Fibroblast of upper back skin (primary cell): Measurements from ENCODE around the gene PTPRB.

ENCODE experiments used
- DNase-seq: peaks from one replicate; pipeline ENCODE4 v3.0.0-alpha.2; 2013

PTPRB gene

DNA sequence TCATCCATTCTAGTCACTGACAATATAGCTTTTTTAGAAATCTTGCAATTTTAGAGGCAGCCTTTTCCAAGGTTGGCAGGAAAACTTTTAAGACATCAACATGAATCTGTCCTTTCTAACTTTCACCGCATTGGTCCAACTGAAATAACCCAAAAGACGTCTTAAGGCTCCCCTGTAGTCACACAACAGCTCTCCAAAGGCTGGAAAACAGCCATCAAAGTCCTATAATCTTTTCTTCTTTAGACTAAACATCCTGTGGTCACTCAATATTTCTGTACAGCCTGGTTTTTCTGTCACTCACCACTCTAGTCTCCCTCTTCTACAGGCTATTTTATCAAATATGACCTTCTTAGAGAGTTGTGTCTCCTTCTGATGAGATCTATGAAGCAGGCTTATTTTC lies 4.5 kb upstream of the PTPRB start:
- DNase-seq, result no peak

- no peak for DNase-seq
Observed at GRCh38 chr12:70640901-70641300, 3.7 kb upstream of the PTPRB start.

DNA sequence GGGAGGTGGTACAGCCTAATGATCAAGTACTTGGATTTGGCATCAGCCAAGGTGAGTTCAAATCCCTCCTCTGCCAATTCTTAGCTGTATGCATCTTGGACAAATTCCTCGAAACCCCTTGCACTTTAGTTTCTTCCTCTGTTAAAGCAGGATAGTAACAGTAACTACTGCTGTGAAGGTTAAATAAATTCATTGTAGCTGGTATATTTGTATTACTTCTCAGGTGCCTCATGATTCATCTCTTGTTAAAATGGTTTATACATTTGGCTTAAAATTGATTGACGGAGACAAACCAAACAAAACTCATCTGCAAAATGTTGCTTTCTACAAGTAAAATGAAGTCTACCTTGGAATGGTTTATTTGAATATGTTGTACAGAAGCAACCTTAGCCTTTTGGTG lies 2.3 kb upstream of the PTPRB start:
- DNase-seq, result no peak

- DNase-seq, result peak; percentile 65
Observed at GRCh38 chr12:70638639-70639360, 1.6 kb upstream of the PTPRB start.

- DNase-seq, result no peak
Observed at GRCh38 chr12:70635755-70636154, 1.5 kb downstream of the PTPRB start.

DNA sequence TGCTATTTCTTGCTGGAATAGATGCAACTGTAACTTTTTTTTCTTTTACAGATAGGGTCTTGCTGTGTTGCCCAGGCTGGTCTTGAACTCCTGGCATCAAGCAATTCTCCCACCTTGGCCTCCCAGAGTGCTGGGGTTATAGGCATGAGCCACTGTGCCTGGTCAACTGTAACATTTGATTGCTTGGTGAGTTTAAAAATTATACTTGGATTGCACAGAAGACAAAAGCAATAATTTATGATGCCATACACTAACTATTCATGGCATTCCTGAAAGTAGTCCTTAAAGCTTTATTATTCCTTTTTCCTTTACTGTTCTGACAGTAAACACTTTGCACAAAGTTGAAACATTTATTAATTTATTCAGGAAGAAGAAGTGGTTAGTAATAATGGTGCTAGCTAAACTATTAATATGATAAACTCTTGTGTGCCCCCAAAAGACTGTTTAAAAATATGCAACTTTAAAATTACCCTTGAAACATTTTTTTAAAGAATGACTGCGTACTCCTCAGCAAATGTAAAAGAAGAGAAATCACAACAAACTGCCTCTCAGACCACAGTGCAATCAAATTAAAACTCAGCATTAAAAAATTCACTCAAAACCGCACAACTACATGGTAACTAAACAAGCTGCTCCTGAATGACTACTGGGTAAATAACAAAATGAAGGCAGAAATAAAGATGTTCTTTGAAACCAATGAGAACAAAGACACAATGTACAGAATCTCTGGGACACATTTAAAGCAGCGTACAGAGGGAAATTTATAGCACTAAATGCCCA lies 8.3 kb downstream of the PTPRB start:
- no peak for DNase-seq

GRCh38 chr12:70627677-70628076 lies 9.6 kb downstream of the PTPRB start:
- no peak for DNase-seq

DNA sequence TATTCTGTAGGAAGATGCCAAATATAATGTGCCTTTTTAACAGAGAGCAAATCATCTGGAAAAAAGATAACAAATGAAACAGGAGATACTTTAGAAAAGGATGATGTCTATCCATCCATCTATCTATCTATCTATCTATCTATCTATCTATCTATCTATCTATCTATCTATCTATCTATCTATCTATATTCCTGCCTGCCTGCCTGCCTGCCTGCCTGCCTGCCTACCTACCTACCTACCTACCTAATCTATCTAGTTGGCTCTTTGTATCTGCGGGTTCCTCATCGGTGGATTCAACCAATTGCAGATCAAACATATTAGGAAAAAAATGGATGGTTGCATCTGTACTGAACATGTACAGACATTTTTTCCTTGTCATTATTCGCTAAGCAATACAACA lies 11.0 kb downstream of the PTPRB start:
- no peak for DNase-seq

GRCh38 chr12:70619471-70620152 lies 17.6 kb downstream of the PTPRB start:
- DNase-seq, result peak; percentile 39

- peak; percentile 37 for DNase-seq
Observed at GRCh38 chr12:70618371-70618770, 18.9 kb downstream of the PTPRB start.

GRCh38 chr12:70617450-70617849 lies 19.8 kb downstream of the PTPRB start:
- DNase-seq, result no peak

GRCh38 chr12:70615174-70615866 lies 21.9 kb downstream of the PTPRB start:
- DNase-seq, result no peak

DNA sequence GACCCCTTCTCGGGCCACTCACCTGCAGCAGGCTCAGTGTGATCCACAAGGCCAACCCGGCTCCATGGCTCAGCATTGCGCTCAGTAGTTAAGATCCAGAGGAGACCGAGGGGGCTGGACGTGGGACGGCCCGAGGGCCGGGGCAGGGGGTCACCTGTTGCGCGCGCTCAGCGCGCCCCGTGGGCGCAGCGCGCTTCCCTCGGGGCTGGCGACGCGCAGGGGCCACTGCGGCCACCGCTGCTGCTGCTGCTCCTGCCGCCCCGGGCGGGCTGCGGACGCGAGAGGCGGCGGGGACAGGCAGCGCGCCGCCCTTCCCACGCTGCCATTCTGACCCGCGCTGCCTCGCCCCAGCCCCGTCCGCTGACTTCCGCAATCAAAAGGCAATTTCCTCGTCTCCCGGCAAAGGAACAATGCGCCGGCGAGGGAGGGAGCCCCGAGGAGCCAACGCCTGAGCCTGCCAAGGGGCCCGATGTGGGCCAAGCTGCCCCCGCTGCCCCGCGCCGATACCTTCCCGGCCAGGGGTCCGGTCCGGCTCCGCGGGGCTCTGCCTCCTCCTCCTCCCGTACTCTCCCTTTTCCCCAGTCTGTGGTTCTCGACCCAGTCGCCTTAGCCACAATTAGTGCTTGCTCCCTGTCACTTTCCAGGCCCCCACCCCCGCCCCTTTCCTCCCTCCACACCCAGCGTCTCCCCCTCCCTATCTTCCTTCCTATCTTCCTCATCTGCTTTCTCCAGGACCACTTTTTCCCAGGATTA lies 27.3 kb downstream of the PTPRB start:
- DNase-seq, result peak; percentile 33

- DNase-seq, result no peak
Observed at GRCh38 chr12:70609203-70609602, 28.0 kb downstream of the PTPRB start.

DNA sequence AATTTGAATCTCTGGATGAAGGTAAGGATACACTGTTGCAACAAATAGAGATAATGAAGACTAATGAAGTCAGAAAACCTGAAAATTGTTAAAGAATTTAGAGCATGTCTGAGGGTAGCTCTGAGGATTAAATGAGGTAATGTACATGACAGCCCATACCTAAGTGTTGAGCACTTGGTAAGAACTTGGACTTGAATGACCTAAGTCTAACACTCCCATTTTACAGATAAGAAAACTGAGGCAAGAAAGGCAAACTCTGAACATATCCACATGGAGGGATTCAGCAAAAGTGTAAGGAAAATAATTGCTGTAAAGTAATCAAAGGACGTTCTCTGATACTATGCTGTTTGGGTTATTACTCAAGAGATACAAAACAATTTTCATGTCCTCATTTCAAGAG lies 29.0 kb downstream of the PTPRB start:
- no peak for DNase-seq

DNA sequence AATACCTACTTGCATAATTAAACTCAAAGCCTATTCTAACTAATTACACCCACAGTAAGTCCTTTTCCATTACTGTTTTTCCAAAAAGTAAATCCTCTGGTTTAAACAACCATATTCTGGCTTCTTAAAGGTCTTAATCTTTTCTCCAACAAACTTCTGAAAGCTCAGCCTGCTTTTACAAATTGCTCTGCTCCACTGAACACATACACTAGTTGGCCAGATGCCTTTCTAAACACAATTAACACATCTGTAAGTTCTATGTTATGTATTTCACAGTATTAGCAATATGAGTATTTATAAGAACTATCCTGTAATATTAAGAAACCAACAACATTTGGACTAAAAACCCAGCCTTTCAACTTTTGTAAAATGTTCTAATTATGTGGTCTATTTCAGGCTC lies 30.1 kb downstream of the PTPRB start:
- DNase-seq, result no peak

DNA sequence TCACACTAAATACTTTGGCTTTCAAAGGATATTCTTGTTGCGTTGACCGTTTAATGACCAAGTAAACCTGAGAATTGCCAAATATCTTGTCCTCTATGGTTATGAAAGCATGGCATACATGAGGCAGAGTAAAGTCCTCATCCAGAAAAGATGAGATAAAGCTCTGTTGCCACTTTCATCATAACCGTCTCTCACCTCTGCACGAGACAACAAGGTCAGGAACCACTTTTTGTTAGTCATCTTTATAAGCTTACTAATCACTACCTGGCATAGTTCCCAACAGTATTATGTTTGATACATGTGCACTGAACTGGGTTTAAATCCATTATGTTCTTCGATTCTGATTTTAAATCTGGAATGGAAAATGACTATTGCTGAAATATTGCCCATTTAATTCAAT lies 31.3 kb downstream of the PTPRB start:
- no peak for DNase-seq

GRCh38 chr12:70604662-70605061 lies 32.6 kb downstream of the PTPRB start:
- DNase-seq, result no peak

DNA sequence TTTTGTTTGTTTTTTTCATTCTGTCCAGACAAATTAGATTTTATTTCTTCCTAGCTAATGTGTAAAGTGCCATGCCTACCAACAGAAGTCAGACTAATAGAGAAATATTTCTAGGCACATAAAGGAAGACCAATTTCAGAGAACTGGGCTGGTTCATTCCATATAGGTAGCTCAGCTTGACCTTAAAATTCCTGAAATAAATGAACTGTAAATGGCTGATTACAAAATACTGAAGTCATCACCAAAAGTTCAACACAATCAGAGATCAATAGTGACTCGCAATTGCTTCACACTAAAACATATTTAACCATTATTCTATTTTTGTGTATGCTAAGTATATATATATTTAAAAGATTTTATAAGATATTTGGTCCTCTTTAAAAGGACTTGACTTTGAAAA lies 34.2 kb downstream of the PTPRB start:
- DNase-seq, result peak; percentile 62

GRCh38 chr12:70598467-70599193 lies 38.6 kb downstream of the PTPRB start:
- no peak for DNase-seq

DNA sequence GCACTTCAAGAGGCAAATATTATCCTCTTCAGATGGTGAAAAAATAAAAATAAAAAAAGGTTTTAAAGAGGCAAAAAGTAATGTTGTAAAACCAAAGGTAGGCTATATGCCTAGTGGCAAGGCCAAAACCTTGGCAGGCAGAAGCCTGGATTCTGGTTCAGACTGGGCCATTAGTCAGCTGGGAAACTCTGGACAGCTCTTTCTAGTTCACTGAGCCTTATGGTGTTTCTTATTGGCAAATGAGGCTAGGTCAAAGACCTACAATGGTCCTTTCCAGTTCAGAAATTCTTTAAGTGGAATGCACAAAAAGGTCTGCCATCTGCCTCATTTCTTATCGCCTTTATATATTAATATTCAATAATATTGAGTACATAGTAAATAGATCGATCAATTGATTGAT lies 44.6 kb downstream of the PTPRB start:
- no peak for DNase-seq
